ENCODE measurements around the gene INTS7.

- TF ChIP-seq, protein P1, sequence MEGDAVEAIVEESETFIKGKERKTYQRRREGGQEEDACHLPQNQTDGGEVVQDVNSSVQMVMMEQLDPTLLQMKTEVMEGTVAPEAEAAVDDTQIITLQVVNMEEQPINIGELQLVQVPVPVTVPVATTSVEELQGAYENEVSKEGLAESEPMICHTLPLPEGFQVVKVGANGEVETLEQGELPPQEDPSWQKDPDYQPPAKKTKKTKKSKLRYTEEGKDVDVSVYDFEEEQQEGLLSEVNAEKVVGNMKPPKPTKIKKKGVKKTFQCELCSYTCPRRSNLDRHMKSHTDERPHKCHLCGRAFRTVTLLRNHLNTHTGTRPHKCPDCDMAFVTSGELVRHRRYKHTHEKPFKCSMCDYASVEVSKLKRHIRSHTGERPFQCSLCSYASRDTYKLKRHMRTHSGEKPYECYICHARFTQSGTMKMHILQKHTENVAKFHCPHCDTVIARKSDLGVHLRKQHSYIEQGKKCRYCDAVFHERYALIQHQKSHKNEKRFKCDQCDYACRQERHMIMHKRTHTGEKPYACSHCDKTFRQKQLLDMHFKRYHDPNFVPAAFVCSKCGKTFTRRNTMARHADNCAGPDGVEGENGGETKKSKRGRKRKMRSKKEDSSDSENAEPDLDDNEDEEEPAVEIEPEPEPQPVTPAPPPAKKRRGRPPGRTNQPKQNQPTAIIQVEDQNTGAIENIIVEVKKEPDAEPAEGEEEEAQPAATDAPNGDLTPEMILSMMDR (IDR thresholded peaks at IDR 0.05; ENCODE audit: low read depth, low read length): no peak
- TF ChIP-seq, protein P2, sequence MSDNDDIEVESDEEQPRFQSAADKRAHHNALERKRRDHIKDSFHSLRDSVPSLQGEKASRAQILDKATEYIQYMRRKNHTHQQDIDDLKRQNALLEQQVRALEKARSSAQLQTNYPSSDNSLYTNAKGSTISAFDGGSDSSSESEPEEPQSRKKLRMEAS (IDR thresholded peaks at IDR 0.05; ENCODE audit: low read depth, low read length): no peak
- TF ChIP-seq POLR2A (IDR thresholded peaks at IDR 0.05; ENCODE audit: extremely low read depth, insufficient read length): no peak
Observed at GRCh38 chr1:212042436-212042835, 7.1 kb upstream of the INTS7 start.
